ENCODE data around the gene ADIG.
"Not testable (repeated sequence)": the region's sequence is repeated elsewhere in the genome, so short reads cannot be mapped to it uniquely, and the experiment has no call there.

ADIG gene

DNA sequence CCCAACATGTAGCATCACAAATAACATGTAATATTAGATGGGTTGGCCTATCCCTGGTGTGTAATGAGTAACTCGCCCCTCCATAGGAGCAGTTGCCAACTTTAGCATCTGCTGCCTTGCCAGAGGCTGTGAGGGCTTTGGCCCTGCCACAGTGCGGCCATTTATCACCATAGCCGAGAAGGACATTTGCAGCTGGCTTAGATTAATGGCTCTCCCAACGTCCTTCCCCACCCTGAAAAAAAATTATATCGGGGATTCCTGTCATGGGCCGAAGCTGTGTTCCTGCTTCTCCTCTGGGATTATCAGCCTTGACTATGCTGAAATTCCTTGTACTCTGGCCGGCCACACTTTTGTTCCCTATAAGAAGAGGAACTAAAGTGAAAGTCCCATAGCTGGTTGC, 7.6 kb upstream of the ADIG start:
- DNase-seq (ENCODE audit: low spot score), result no peak

DNA sequence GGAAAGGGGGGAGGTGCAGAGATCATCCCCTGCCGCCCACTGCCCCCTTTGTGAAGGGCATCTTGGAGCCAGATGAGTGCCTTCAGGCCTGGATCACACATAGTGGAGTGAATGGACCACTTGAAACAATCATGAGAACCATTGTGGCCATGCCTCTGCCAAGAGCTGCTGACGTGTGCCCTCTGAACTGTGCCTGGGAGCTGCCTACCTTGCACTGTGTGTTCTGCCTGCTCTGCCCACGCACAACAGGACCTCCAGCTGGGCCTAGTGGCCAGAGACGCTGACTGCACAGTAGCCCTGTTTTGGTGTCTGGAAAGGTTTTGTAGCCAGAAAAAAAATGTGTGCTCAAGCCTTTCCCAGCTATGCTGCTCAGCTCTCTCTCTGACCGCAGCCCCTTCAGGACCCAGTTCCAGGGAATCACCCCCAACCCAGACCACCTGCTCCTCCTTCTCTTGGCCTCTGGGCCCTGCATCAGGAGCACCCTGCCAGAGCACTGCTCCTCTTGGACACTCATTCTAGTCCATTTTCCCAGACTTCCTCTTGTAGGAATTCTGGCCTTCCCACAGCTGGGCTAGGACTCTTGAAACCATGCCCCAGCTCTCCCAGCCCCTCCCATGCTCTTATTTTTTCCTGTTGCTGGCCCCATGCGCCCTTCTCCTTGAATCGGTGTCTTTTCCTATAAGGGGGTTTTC, 1.6 kb upstream of the ADIG start:
- no peak for DNase-seq (ENCODE audit: low spot score)

DNA sequence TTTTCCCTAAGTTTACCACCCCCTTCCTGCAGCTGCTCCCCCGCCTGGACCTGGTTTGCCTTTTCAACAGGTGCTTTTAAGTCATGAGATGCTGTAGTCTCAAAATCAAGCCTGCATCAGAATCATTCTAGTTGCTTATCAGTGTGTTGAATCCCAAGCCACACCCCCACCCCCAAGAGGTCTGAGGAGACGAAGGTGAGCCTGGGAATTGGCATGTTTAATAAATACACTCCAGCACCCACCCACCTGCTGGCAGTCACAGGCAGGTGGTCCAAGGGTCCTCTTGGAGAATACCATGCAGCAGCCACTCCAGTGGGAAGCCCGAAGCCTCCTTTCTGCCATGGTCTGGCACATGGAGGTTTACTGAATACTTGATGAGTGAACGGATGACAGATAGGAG, 1.1 kb upstream of the ADIG start:
- DNase-seq (ENCODE audit: low spot score), result no peak

DNA sequence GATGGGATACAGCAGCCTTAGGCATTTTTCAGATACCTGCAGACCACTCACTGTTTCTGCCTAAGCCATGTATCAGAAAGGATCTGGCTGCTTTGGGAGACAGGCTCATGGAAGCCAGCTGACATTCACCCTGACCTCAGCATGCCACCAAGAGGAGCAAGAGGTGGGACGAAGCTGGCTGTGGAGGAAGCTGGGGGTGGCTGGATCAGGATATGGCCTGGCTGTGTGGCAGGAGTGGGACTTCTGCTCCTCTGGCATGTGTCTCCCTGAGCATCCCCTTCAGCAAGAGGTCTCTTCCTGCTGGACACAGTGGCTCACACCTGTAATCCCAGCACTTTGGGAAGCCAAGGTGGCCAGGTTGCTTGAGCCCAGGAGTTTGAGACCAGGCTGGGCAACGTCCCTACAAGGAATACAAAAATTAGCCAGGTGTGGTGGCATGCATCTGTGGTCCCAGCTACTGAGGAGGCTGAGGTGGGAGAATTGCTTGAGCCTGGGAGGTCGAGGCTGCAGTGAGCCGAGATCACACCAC, 897 bp downstream of the ADIG start:
- DNase-seq (ENCODE audit: low spot score), result no peak

DNA sequence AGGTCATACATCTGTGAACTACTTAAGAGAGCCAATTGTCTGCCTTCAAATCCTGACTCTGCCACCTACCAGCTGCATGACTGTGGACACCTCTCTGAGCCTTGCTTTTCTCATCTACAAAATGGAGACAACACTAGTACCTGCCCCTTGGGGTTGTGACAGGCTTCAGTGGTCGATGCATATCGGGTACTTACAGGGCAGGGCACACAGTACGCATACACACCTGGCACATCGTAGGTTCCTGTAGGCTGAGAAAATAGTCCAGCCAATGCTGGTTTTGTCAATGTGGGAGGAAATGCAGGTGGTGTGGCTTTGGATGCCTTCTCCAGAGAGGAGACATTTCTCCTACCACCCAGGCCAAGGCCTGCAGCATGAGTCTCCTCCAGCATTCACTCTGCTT, 2.3 kb downstream of the ADIG start:
- no peak for DNase-seq (ENCODE audit: low spot score)

DNA sequence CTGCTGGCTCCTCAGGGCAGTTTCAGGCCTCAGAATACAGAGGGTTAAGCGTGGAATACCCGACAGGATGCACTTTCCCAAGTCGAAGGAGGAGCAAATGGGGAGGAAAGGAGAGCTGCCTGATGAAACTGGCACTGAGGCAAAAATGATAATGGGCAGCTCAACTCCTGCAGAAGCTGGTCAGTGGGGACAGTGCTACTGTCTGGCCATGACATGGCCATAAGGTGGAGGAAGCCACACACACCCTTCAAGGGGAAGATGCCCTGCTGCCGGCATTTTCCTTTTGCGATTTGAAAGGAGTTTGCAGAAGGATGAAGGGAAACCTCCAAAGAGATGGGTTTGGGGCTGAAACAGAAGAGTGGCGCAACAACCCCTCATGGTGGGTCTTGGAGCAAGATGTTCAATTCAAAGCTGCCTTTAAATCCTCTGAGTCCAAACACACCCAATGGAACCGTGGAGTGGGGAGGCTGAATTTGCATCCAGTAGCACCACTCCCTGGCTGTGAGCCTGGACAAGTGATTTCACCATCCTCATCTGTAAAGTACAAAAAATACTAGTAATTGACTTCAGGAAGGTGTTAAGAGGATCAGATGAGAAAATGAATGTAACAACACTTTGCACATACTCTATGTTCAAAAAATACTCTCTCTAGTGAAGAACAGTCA, 3.2 kb downstream of the ADIG start:
- DNase-seq (ENCODE audit: low spot score), result no peak

DNA sequence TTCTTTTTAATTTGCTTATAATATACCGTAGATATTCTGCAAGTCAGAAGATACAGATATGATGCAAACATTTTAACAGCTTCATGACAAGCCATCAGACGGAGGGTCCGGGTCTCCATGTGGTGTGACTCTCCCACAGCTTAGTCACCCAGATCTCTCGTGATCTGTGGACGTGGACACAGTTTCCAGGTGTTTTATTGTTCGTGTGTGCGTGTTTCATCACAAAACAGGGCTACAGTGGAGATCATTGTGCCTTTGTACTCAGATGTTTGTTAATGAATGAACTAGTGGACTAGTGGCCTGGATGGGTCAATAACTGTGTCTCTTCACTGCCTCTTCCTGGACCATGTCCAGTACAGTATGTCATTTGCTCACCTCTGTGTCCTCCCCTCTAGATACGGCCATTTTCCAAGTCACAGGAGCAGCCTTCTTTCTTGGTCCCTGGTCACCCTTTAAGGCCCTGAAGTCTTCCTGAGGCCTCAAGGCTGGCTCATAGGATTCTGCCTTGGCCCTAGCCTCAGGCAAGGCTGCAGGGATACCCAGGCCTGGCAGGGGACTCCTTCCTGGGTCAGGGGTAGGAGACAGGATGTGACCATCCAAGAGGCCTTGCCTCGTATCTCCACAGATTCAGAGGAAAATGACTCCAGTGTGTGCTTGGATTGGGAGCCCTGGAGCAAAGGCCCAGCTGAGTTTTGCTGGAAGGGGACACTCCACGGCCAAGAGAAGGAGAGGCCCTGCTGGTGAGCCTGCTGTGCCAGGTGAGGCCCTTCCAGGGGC, 4.6 kb downstream of the ADIG start:
- DNase-seq (ENCODE audit: low spot score), result no peak

DNA sequence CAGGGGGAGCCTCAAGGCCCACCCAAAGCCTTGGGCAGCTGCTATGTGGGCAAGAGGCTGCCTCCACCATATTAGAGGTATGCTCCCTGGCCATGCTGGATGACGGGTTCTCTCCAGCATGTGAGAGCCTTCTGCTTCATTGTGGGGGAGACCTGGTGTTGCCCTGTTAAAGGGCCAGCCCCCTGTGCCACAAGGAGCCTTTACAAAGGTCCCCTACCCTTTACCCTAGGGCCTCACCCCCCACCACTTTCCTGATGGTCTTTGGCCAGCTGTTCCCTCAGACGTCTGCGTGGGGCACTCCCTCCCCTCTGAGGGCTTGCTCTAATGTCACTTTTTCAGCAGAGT, 5.2 kb downstream of the ADIG start:
- DNase-seq (ENCODE audit: low spot score), result no peak

DNA sequence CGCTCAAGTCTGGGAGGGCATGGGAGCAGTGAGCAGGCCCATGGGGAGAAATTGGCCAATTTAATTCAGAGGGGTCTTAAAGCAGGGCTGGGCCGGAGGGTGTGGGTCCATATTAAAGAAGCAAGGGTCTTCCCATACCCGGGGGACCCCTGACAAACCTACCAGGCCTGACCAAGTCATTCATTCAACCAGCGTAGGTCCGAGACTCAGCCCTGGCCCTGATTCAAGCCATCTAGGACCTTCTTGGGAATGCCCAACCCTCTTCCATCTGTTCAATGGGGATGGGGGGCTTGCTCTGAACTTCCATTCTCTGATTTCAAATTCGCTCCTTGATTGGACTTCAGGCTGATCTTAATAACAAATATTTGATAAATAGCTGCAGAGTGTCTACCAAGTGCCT, 7.3 kb downstream of the ADIG start:
- DNase-seq (ENCODE audit: low spot score), result no peak

DNA sequence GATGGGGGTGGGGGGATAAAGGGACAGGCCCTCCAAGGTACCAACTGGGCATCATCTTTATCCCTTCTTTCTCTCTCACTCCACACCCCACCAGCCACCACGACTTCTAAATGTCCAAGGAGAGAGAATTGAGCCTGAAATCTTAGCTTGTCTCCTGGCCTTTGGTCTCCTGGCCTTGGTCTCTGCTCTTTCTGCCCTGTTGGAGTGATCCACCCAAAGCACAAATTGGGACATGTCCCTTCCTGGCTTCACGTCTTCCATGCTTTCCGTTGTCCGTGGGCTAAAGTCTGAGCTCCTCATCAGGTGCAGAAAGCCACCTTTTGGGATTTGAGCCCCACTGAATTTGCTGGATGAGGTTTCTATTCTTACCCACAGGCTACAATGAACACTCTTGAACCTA, 8.4 kb downstream of the ADIG start:
- no peak for DNase-seq (ENCODE audit: low spot score)

DNA sequence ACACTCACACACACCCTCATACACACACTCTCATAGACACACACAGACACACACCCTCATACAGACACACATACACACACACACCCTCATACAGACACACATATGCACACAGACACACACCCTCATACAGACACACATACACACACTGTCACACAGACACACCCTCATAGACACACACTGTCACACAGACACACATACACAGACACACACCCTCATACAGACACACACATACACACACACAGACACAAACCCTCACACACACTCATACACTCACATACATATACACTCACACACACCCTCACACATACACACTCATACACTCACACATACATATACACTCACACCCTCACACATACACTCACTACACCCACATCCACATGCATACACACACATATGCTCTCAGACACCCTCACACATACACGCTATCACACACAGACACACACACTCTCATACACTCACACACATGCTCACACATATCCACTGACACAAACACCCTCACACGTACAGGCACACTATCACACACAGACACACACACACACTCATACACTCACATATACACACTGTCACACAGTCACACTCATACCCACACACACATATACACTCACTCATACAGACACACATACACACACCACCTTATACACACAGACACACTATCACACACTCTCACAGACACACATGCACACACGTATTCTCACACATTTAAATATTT, 9.1 kb downstream of the ADIG start:
- DNase-seq (ENCODE audit: low spot score), result no peak

DNA sequence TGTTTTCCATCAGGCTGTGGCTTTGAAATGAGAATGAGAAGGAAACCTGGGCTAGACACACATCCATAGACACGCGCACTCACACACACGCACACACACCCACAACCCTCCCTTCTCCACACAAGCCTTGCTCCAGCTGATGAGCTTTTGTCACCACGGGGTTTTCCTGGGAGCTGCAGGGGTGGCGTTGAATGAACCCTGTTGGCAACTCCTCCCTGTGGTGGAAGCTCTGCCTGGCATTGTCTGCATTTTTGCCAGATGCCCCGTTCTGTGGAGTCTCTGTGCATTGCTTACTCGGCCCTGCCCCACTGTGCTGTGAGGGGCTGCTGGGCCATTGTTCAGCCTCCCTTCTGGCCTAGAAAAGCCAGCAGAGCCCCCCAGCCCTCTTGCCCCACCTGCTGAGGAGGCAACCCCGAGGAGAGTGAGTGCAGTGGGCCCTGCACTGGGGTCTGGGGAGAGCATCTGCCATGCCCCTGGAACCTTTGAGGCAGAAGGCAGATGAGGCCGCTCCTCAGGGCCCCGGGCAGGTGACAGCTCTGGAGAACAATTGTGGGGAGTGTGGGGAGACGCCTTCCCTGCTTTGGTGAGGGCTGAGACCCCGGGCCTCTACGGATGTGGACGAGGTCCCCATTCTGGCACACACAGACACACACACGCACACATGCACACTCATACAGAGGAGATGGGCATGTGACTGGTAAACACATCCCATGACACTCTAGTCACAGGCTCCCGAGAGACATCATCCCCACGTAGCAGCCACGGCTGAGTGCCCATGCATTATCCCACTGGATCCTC, 9.9 kb downstream of the ADIG start:
- DNase-seq (ENCODE audit: low spot score), result no peak

DNA sequence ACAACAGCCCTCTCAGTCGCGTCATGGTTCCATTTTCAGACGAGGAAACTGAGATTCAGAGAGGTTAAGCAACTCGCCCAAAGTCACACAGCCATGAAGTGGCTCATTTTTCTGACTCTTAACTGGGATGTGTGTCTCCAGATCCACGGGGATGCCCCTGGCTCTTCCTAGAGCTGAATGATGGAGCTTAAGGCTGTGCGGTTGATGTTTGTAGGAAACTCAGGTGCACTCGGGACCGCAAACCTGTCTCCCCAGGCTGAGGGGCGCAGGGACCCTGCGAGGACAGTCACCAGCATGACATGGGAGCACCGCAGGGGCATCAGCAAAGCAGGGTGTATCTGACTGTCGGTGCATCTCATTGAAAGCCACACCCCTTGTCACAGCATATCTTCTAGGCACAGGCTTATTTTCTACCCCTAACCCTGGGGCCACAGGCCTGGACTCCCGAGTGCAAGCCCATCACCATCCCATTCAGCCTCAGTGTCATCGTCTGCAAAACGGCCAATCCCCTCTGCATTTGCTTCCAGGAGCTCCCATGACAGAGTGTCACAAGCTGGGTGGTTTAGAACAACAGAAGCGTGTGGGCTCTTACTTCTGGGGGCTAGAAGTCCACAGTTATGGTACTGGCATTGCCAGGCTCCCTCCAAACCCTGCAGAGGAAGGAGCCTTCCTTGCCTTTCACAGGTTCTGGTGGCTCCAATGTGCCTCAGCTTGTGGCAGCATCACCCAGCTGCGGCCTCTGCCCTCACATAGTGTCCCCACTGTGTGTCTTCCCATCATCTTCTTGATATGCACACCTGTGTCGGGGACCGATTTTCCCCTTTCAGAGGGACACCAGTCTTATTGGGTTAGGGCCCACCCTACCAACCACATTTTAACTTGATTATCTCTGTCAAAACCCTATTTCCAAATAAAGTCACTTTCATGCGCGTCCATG, 10.7 kb downstream of the ADIG start:
- no peak for DNase-seq (ENCODE audit: low spot score)

DNA sequence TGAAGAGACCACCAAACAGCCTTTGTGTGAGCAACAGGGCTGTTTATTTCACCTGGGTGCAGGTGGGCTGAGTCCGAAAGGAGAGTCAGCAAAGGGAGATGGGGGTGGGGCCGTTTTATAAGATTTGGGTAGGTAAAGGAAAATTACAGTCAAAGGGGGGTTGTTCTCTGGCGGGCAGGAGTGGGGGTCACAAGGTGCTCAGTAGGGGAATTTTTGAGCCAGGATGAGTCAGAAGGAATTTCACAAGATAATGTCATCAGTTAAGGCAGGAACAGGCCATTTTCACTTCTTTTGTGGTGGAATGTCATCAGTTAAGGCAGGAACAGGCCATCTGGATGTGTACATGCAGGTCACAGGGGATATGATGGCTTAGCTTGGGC, 11.4 kb downstream of the ADIG start:
- not testable (repeated sequence) for DNase-seq (ENCODE audit: low spot score)

DNA sequence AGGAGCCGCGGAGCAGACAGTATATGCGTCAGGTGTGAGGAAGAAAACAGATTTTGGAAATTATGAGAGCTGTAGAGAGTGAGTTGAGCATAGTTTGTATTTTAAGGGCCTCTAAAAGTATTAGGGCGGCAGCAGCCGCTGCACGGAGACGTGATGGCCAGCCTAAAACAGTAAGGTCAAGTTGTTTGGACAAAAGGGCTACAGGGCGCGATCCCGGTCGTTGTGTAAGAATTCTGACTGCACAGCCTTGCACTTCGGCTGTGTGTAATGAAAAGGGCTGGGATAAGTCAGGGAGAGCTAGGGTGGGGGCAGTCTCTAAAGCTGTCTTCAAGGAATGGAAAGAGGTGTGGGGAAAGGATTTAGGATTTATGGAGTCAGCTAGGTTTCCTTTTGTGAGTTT, 13.3 kb downstream of the ADIG start:
- DNase-seq (ENCODE audit: low spot score), result not testable (repeated sequence)

DNA sequence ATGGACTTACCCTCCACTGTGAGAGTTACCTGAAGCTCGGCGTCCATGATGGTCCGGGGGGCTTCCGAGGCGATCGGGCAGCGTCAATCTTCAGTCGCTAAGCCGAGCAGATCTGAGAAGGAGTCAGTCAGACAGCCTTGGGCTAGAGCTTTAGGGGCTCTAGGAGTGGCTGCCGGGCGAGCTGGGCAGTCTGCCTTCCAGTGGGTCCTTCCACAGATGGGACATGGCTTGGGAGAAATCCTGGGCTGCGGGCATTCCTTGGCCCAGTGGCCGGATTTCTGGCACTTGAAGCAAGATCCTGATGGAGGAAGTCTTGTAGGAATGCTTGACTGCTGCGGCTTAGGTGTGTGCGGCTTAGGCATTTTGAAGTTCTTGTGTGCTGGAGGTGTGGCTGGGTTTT, 14.9 kb downstream of the ADIG start:
- not testable (repeated sequence) for DNase-seq (ENCODE audit: low spot score)

DNA sequence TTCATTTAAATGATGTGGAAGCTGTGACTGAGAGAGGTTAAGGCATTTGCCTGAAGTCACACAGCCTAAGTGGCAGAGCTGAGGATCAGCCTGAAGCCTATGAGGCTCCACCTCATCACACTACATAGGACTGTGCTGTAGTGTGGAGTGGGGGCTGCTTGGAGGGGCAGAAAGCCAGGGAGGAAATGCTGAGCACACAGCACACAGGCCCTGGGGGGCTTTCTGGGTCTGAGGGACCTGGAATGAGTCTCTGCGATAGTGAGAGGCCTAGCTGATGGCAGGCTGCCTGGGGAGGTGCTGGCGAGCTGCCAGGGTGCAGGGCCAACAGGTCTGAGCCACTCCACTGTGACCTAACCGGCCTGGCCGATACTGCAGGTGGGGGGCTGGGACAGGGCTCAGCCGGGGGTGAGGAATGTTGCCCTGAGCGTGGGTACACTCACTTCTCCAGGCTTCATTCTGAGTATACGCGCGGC, 18.4 kb downstream of the ADIG start:
- DNase-seq (ENCODE audit: low spot score), result no peak

DNA sequence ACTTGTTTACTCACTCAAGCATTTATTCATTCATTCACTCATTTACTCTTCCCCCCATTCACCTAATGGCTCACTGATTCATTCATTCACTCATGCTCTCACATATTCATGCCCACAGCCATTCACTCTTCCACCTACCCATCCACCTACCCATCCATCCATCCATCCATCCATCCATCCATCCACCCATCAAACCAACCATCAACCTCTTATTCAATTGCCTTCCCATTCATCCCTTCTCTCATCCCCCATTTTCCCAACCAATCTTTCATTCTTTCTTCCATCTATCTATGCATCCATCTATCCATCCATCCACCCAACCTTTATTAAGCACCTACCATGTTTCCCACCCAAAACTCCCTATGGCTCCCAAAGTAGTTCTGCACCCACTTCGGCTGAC, 19.1 kb downstream of the ADIG start:
- DNase-seq (ENCODE audit: low spot score), result no peak

DNA sequence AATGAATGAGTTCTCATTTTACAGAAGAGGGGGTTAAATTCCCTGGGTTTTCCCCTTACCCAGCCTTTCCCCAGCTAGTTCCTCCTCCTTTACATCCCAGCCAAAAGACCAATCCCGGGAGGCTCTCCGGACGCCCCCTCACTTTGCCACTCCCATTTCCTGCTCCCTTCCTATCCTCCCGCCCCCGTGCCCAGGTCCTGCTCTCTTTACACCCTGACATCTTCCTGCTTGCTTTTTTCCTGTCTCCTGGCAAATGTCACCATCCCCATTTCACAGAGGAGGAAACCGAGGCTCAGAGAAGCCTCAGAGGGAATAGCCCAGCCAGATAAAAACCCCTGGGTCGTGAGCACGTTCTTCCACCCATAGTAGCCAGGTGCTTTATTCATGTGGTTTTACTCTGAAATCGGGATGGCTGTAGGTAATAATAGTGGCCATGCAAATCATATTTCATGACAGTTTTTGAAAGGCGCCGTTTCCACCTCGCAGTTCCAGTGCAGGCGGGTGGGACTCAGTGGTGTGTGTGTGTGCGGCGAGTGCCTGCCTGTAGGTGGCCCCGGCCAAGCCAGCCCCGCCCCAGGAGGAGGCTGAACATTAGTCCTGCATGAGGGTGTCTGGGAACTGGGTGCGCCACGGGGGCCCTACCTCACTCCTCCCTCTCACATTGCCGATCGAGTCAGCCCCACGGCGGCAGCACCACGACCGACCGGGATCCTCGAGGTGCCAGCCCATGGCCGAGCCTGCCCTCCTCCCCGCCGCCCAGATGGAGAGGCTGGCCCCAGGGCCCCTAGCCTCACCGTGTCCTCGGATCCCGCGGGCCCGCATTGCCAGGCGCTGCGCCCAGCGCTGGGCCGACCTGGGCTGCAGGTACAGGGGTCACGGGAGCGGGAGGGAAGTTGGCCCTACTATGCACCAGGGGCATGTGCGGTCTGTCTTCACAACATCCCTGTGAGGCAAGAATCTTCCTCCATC, 20.5 kb downstream of the ADIG start, which contains the start of gene ARHGAP40:
TSS of gene ARHGAP40 (plus strand) at position 594 of the 969 bp plus-strand sequence.
- no peak for DNase-seq (ENCODE audit: low spot score)
